GM12878 (cell line): ENCODE data around the gene PCNX1. TPM values are rescaled to one million over a fixed set of nuclear protein-coding genes. Genes with fewer than 3 reads are reported as not detected.

ENCODE experiments used
- ASH2L ChIP-seq: fragments of 300-600, 200-600 bp; sonication (generic); IDR thresholded peaks from 2 replicates; pipeline ENCODE4 v1.6.1; 2017; ENCODE audit warnings: low read depth, mild to moderate bottlenecking, borderline replicate concordance
- CBX3 ChIP-seq: fragments of 200-600 bp; sonication (generic); IDR thresholded peaks from 2 replicates; pipeline ENCODE4 v1.6.1; 2016; ENCODE audit warnings: low read depth, borderline replicate concordance
- CREM ChIP-seq: IDR thresholded peaks from 2 replicates; pipeline ENCODE4 v1.6.1; 2014; ENCODE audit warnings: antibody characterized with exemption, low read depth
- ESRRA ChIP-seq: IDR thresholded peaks from 2 replicates; pipeline ENCODE4 v1.6.1; 2012; ENCODE audit warnings: mild to moderate bottlenecking, low read length, improper control_type of control experiment
- HCFC1 ChIP-seq: fragments of 150-350 bp; IDR thresholded peaks from 2 replicates; pipeline ENCODE4 v1.6.1; 2014; ENCODE audit warnings: low read length
- HDAC2 ChIP-seq: fragments of 200-600 bp; sonication (generic); IDR thresholded peaks from 2 replicates; pipeline ENCODE4 v1.6.1; 2017
- IKZF2 ChIP-seq, 2 experiments: fragments of 450-650 bp; IDR thresholded peaks; 2 replicates each; pipeline ENCODE4 v1.6.1; 2017; ENCODE audit warnings: mild to moderate bottlenecking in 2 of 2, moderate library complexity in 2 of 2
- IRF3 ChIP-seq: fragments of 450-650 bp; IDR thresholded peaks from 2 replicates; pipeline ENCODE4 v1.6.1; 2014; ENCODE audit warnings: mild to moderate bottlenecking
- JUNB ChIP-seq: IDR thresholded peaks from 2 replicates; pipeline ENCODE4 v1.6.1; 2016; ENCODE audit warnings: antibody characterized with exemption, mild to moderate bottlenecking
- JUND ChIP-seq: IDR thresholded peaks from 2 replicates; pipeline ENCODE4 v1.6.1; 2012; ENCODE audit warnings: low read depth, mild to moderate bottlenecking, low read length, improper control_type of control experiment, moderate library complexity
- MYB ChIP-seq: fragments of 150-350 bp; IDR thresholded peaks from 2 replicates; pipeline ENCODE4 v1.6.1; 2014; ENCODE audit warnings: mild to moderate bottlenecking, low read depth, low read length, borderline replicate concordance
- NFYB ChIP-seq: IDR thresholded peaks from 2 replicates; pipeline ENCODE4 v1.6.1; 2011; ENCODE audit warnings: low read depth, mild to moderate bottlenecking, low read length, improper control_type of control experiment, moderate library complexity; ENCODE audit not compliant: insufficient read depth
- NR2C1 ChIP-seq: fragments of 450-650 bp; IDR thresholded peaks from 2 replicates; pipeline ENCODE4 v1.6.1; 2017; ENCODE audit warnings: antibody characterized with exemption, mild to moderate bottlenecking, moderate library complexity
- NR2C2 ChIP-seq: IDR thresholded peaks from 2 replicates; pipeline ENCODE4 v1.6.1; 2011; ENCODE audit warnings: borderline replicate concordance, low read depth; ENCODE audit not compliant: control insufficient read depth, insufficient read length
- PAX5 ChIP-seq: IDR thresholded peaks from 2 replicates; pipeline ENCODE4 v1.6.1; 2011; ENCODE audit warnings: low read depth, low read length, borderline replicate concordance
- RBBP5 ChIP-seq: fragments of 200-600 bp; sonication (generic); conservative IDR thresholded peaks from 2 replicates; pipeline ENCODE4 v1.6.1; 2016
- SIN3A ChIP-seq: IDR thresholded peaks from 2 replicates; pipeline ENCODE4 v1.6.1; 2012; ENCODE audit warnings: low read depth, low read length, improper control_type of control experiment
- SREBF2 ChIP-seq: IDR thresholded peaks from 2 replicates; pipeline ENCODE4 v1.6.1; 2012; ENCODE audit warnings: mild to moderate bottlenecking, low read length
- SUPT20H ChIP-seq: IDR thresholded peaks from 2 replicates; pipeline ENCODE4 v1.6.1; 2011; ENCODE audit warnings: low read depth, mild to moderate bottlenecking, low read length, moderate library complexity, borderline replicate concordance; ENCODE audit not compliant: control insufficient read depth
- TBL1XR1 ChIP-seq: IDR thresholded peaks from 2 replicates; pipeline ENCODE4 v1.6.1; 2012; ENCODE audit warnings: low read depth, low read length, improper control_type of control experiment
- USF1 ChIP-seq: IDR thresholded peaks from 2 replicates; pipeline ENCODE4 v1.6.1; 2011; ENCODE audit warnings: borderline replicate concordance, low read depth, mild to moderate bottlenecking, moderate library complexity, mixed read lengths, low read length; ENCODE audit not compliant: insufficient read depth; ENCODE audit errors: extremely low read length
- ZNF207 ChIP-seq: fragments of 450-650 bp; IDR thresholded peaks from 2 replicates; pipeline ENCODE4 v1.6.1; 2014; ENCODE audit warnings: antibody characterized with exemption, mild to moderate bottlenecking, borderline replicate concordance
- ZNF384 ChIP-seq: IDR thresholded peaks from 2 replicates; pipeline ENCODE4 v1.6.1; 2012; ENCODE audit warnings: low read depth, mild to moderate bottlenecking, low read length, improper control_type of control experiment, borderline replicate concordance
- ZZZ3 ChIP-seq: IDR thresholded peaks from 2 replicates; pipeline ENCODE4 v1.6.1; 2011; ENCODE audit warnings: low read depth; ENCODE audit not compliant: control insufficient read depth, insufficient read length
- polyA plus RNA-seq, 11 experiments: library from polyadenylated mRNA; depleted of rRNA in 4 of 11; unstranded in 6 of 11; stranded (reverse) in 5 of 11; fragments of >200 nt; fragmentation: Nextera tagmentation in 4 of 11; fragmentation: Illumina TruSeq in 1 of 11; extraction: Ambion mirVana in 4 of 11; extraction: Trizol in 1 of 11; gene quantifications; 1 replicate in 1 of 11; 2 replicates in 10 of 11; pipeline versions ENCODE4 v1.2.1 to v1.2.3, GENCODE V29; 2011 to 2016; ENCODE audit warnings: inconsistent platforms in 2 of 11, missing spikeins in 2 of 11, low read depth in 1 of 11
- total RNA-seq, 4 experiments: library from RNA; depleted of rRNA in 3 of 4; stranded (reverse); fragments of >200 nt in 3 of 4; fragmentation: Illumina TruSeq in 1 of 4; extraction: Trizol in 1 of 4; gene quantifications; 2 replicates each; pipeline versions ENCODE4 v1.2.1 to v1.2.3, GENCODE V29; 2013 to 2021
- TF ChIP-seq, protein P1 (sequence below): fragments of 450-650 bp; IDR thresholded peaks from 2 replicates; pipeline ENCODE4 v1.6.1; 2016; ENCODE audit warnings: mild to moderate bottlenecking
- TF ChIP-seq, protein P2 (sequence below): IDR thresholded peaks from 2 replicates; pipeline ENCODE4 v1.6.1; 2012; ENCODE audit warnings: low read depth, low read length, improper control_type of control experiment
- TF ChIP-seq, protein P3 (sequence below), 3 experiments: IDR thresholded peaks in 2 of 3; conservative IDR thresholded peaks in 1 of 3; 2 replicates each; pipeline ENCODE4 v1.5.1; 2011; ENCODE audit warnings: low read depth in 3 of 3, low read length in 3 of 3, mild to moderate bottlenecking in 3 of 3, control low read depth in 2 of 3, moderate library complexity in 2 of 3, inconsistent platforms in 1 of 3, mixed read lengths in 1 of 3; ENCODE audit not compliant: control insufficient read depth in 2 of 3, insufficient read depth in 1 of 3; ENCODE audit errors: extremely low read depth in 1 of 3

Gene PCNX1
- total and polyA plus RNA-seq, 10 of the 15 experiments (the other 5 are each of a cell fraction or from before 2014, with no cell fraction given), result 4.6 to 53.9 (median 20.5) TPM

DNA sequence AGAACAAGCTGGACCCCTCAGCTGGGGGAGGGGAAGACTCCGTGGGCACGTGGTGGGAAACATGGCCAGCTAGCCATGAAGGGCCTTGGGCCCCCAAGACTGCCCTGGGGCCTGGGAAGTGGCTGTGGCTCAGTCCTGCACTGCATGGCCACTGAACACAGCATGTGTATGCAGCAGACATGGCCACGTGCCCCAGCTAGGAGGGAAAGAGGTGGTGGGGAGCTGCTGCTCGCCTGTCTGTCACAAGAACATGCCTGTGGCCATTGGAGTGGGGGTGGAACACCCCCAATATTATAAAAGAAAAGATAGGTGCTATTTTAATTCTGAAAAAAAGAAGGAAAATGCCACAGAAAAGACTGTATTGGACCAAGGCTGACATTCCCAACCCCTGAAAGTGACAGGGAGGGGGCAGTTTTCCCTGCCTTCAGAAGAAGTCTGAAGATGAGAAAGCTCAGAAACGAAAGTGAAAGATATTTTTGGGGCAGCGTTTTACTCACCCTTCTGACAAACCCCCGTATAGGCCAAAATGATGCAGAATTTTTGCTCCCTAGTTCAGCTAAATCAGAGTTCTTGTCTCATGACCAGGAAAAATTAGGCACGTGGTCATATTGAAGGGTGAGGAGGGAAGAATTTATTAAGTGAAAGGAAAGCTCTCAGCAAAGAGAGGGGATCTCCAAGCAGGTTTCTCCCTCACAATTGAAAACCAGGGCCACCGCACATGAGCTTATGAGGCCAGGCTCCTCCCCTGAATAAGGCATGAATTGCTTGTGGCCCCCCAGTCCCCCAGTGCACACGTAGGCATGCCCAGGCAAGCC lies 35.2 kb upstream of the PCNX1 start (continued):
- TF ChIP-seq ZNF207 (no peak), NR2C2 (no peak), USF1 (peak; percentile 52), RBBP5 (no peak), SIN3A (no peak), IKZF2 (IDR thresholded peaks at IDR 0.05) (peak; percentile 57 to 68), ASH2L (no peak), NFYB (no peak), ZZZ3 (no peak), ZNF384 (no peak), HDAC2 (no peak), SUPT20H (no peak), ESRRA (no peak), CREM (no peak; the same call in 1 of the 2 replicates), HCFC1 (no peak), CBX3 (no peak), PAX5 (no peak), TBL1XR1 (no peak), JUND (no peak), MYB (no peak), SREBF2 (no peak), JUNB (peak; percentile 28), IRF3 (no peak), NR2C1 (no peak)
- TF ChIP-seq, protein P1, sequence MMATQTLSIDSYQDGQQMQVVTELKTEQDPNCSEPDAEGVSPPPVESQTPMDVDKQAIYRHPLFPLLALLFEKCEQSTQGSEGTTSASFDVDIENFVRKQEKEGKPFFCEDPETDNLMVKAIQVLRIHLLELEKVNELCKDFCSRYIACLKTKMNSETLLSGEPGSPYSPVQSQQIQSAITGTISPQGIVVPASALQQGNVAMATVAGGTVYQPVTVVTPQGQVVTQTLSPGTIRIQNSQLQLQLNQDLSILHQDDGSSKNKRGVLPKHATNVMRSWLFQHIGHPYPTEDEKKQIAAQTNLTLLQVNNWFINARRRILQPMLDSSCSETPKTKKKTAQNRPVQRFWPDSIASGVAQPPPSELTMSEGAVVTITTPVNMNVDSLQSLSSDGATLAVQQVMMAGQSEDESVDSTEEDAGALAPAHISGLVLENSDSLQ, result peak; percentile 83
- TF ChIP-seq, protein P2, sequence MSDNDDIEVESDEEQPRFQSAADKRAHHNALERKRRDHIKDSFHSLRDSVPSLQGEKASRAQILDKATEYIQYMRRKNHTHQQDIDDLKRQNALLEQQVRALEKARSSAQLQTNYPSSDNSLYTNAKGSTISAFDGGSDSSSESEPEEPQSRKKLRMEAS, result peak; percentile 48; the same call in 1 of the 2 replicates
- TF ChIP-seq, protein P3, sequence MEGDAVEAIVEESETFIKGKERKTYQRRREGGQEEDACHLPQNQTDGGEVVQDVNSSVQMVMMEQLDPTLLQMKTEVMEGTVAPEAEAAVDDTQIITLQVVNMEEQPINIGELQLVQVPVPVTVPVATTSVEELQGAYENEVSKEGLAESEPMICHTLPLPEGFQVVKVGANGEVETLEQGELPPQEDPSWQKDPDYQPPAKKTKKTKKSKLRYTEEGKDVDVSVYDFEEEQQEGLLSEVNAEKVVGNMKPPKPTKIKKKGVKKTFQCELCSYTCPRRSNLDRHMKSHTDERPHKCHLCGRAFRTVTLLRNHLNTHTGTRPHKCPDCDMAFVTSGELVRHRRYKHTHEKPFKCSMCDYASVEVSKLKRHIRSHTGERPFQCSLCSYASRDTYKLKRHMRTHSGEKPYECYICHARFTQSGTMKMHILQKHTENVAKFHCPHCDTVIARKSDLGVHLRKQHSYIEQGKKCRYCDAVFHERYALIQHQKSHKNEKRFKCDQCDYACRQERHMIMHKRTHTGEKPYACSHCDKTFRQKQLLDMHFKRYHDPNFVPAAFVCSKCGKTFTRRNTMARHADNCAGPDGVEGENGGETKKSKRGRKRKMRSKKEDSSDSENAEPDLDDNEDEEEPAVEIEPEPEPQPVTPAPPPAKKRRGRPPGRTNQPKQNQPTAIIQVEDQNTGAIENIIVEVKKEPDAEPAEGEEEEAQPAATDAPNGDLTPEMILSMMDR (IDR thresholded peaks at IDR 0.05 in 2 of 3, conservative IDR thresholded peaks at IDR 0.05 in 1 of 3; ENCODE audit: control insufficient read depth in 2 of 3, extremely low read depth in 1 of 3, insufficient read depth in 1 of 3, low read depth in 3 of 3, low read length in 3 of 3), result no peak
